T-helper 2 cell treated with Interferon-gamma antibody and Interleukin-4, amounts not matched to agents 100 ng/mL and 5 ng/mL, for 36 hours (primary cell): Measurements from ENCODE around the gene CACNG7. TPM values are rescaled to one million over a fixed set of nuclear protein-coding genes. Genes with fewer than 3 reads are reported as not detected.

Source experiments
- intact Hi-C: fragments of 100-400 bp; cut with micrococcal nuclease; formaldehyde crosslinking; loops from one replicate; pipeline ENCODE4 v1.15.1; 2023
- total RNA-seq: library from RNA; stranded (reverse); gene quantifications from 2 replicates; pipeline ENCODE4 v1.2.3, GENCODE V29; 2022

CACNG7 gene
- total RNA-seq, 1 donor from 2014 or later = not detected

DNA sequence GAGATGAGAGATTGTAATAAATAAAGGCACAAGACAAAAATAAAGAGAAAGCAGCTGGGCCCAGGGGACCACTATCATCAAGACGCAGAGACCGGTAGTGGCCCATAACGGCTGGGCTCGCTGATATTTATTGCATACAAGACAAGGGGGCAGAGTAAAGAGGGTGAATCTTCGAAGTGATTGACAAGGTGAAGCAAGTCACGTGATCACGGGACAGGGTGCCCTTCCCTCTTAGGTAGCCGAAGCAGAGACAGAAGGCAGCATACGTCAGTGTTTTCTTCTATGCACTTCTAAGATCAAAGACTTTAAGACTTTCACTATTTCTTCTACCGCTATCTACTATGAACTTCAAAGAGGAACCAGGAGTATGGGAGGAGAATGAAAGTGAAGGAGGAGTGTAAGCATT, 31.7 kb upstream of the CACNG7 start:
- intact Hi-C loops = no loop called here

DNA sequence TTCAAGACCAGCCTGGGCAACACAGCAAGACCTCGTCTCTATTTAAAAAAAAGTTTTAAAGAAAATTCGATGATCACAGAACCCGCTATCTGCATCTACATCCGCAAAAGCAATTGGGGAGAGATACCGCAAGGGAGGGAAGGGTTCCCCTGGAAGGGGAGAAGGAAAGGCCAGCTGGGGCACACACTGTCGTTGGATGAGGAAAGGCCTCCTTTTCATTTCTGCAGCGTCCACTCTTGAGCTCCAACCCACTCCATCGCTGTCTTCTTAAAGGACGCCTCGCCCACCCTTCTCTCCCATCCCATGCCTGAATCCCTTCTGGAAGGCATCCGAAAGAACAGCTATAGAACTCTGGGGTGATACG, 30.3 kb upstream of the CACNG7 start:
- intact Hi-C loops = loop anchor here (1.0 kb wide), 1 partner anchor 9 kb away; no protein-coding TSS in a partner anchor

DNA sequence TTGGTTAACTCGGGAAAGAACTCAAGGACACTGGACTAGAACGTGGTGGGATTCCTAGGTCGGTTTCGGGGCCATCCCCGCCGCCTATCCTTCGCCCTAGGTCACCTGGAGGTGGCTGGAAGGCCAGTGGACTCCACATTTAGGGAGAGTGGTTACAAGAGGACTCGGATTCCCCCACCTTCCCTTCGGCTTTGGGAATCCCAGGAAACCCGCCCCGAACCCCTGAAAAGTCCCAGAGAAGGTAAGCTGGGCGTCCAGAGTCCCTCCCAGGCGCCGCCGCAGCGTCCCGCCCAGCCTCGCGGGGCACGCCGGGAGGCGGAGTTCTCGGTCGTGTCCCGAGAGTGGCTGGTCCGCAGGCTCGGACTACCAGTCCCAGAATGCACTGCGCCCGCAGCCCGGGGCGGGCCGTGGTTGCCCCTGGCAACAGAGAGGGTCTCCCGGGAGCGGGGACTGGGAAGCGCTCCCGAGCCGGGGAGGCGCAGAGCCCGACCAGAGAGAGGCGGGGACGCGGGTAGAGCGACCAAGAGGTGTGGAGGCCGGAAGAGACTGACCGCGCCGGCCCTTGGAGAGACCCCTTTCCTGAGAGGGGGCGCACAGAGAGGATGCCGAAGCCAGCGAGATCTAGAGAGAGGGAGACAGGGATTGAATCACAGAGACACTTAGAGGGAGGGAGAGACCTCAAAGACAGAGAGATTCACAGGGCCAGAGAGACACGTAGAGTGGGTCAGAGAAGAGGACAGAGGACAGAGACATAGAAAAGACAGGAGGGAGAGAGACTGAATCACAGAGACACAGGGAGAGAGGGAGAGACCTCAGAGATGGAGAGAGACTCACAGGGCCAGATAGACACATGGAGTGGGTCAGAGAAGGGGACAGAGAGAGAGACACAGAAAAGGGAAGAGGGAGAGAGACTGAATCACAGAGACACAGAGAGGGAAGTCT, 29.7 kb upstream of the CACNG7 start:
- intact Hi-C loops = loop anchor here (1.0 to 2.0 kb wide), 2 partner anchors 10 to 27 kb away; no protein-coding TSS in a partner anchor

DNA sequence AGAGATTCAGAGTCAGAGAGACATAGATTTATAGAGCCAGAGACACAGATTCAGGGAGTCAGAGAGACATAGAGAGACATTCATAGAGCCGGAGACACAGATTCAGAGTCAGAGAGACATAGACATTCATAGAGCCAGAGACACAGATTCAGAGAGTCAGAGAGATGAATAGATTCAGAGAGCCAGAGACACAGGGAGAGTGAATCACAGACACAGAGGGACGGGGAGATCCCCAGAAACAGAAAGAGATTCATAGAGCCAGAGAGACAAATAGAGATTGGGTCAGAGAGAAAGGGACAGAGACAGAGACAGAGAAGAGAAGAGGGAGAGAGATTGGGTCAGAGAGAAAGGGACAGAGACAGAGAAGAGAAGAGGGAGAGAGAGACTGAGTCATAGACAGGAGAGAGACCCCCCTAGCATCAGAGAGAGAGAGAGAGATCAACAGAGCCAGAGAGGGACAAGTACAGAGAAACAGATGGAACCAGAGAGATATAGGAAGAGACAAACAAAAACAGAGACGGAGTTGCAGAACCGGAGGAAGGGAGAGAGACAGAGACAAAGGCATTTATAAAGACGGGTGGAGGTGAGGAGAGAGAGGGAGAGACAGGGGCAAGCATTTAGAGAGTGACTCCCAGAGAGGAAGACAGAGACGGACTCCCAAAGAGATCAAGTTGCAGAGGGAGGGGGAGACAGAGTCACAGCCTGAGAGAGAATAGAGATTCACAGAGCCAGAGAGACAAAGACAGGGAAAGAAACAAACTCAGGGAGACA, 28.2 kb upstream of the CACNG7 start:
- intact Hi-C loops = loop anchor here (2.0 kb wide), 1 partner anchor 28 kb away; no protein-coding TSS in a partner anchor

DNA sequence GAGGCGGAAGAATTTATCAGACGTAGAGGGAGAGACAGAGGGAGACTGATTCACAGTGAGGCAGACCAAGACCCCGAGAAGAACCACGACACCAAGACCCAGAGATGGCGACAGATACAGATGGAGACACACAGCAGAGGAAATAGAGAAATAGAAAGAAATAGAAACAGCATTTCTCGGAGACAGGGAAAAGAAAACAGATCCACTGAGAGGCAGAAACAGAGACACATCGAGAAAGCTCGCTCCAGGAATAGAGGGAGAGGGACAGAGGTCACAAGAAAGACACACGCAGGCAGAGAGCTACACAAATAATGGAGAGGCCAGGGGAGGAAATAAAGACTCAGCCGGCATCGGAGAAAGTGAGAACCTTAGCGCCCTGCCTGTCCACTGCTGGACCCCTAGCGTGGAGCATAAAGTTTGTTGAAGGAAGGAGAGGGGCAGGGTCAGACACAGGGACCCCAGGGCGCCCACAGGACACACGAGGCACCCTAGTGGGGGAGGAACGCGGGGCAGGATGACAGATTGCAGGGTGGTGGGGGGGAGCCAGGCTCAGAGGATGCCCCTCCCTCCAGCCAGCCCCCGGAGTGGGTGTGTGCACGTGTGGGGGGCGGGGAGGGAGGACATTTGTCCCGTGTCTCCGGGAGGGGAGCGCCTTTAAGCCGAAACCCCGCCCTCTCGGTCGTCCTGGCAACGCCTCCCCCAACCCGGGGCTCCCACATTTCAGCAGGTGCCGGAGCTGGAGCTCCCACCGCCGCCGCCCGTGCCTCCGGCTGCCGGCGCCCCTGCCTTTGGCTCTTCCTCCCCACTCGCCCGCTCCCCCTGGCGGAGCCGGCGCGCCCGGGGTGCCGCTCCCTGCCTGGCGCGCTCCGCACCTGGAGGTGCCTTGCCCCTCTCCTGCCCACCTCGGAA, 27.3 kb upstream of the CACNG7 start, which contains the start of gene PRKCG:
Gene PRKCG, plus strand, starts transcription at position 716 of the 909 bp plus-strand sequence. CDS start 298 bp downstream, outside the sequence.
- intact Hi-C loops = loop anchor here (1.0 to 2.0 kb wide), 2 partner anchors 29 to 39 kb away; no protein-coding TSS in a partner anchor

DNA sequence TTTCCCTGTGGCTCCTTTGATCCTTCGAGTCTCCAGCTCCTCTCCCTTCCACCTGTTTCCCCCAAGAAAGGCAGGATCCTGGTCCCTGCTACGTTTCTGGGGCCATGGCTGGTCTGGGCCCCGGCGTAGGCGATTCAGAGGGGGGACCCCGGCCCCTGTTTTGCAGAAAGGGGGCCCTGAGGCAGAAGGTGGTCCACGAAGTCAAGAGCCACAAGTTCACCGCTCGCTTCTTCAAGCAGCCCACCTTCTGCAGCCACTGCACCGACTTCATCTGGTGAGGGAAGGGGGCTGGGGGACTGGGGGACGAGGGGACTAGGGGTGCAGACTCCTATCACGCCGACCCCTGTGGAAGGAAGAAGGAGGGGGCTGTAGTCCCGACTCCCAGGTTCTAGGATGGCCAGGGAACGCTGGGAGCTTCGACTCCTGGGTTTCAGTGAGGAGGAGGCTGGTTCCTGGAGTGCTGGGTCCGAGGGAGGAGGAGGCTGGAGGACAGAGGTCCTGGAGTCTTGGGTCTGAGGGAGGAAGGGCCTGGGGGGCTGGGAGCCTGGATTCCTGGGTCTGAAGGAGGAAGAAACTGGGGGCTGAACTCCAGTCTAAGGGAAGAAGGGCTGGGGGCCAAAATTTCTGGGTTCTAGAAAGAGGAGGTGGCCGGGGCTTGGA, 26.6 kb upstream of the CACNG7 start:
- intact Hi-C loops = loop anchor here (1.0 kb wide), 1 partner anchor 40 kb away; no protein-coding TSS in a partner anchor

DNA sequence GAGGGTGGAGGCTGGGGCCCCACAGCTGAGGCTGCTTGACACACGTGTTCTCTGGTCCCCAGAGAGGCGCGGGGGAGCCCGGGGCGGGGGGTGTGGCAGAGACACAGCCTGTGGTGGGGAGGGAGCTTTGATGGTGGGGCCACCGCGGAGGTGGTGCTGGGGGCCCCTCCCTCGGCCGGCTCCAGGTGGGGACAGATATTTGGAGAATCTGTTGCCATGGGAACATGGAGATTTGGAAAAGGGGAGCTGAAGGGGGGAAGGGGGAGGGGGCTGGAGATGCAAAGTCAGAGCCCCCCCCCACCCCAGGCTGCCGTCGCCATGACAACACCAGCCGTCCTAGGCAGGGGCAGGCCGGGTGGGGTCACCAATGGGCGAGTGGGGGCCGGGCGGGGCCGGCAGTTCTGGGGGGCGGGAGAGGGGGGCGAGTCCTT, 25.8 kb upstream of the CACNG7 start:
- intact Hi-C loops = no loop called here

DNA sequence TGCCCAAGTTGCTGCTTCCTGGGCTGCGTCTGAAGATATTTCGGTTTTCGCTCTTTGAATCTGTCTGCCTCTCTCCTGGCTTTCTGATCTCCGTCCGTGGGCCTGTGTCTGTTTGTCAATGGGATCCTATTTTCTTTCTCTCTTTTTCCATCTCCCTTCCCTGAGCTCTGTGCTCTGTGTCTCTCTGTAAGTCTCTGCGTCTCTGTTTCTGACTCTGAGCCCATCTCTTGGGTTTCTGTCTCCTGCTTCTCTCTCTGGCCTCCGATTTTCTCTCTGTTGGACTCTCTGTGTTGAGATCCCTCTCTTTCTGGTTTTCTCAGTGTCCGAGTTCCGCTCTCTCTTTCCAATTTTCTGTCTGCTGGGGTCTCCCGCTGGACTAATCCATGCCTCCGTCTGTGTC, 25.3 kb upstream of the CACNG7 start:
- intact Hi-C loops = no loop called here

DNA sequence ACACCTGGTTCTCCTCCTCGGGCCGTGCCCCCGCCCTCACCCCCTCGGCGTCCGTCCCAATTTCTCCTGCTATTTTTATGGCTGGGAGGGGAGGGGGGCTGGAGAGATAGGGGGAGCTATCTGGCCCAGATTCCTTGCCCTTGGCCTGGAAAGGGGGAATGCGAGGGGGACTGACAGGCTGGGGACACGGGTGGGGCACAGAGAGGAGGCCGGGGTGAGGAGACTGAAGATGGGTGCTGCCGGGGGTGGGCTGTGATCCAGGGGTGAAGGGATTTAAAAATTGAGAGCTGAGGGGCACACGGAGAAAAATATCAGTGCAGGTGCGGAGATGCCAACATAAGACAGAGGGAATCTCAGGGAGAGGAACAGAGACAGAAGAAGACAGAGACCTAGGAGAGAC, 24.8 kb upstream of the CACNG7 start:
- intact Hi-C loops = no loop called here

DNA sequence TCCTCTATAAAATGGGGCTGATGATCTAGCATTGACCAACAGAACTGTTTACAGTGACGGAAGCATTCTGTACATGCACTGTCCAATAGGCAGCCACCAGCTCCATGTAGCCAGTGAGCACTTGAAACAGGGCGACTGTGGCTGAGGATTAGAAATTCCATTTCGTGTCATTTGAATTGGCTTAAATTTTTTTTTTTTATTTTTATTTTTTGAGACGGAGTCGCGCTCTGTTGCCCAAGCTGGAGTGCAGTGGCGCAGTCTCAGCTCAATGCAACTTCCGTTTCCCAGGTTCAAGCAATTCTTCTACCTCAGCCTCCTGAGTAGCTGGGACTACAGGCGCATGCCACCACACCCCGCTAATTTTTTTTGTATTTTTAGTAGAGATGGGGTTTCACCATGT, 24.0 kb upstream of the CACNG7 start:
- intact Hi-C loops = no loop called here

DNA sequence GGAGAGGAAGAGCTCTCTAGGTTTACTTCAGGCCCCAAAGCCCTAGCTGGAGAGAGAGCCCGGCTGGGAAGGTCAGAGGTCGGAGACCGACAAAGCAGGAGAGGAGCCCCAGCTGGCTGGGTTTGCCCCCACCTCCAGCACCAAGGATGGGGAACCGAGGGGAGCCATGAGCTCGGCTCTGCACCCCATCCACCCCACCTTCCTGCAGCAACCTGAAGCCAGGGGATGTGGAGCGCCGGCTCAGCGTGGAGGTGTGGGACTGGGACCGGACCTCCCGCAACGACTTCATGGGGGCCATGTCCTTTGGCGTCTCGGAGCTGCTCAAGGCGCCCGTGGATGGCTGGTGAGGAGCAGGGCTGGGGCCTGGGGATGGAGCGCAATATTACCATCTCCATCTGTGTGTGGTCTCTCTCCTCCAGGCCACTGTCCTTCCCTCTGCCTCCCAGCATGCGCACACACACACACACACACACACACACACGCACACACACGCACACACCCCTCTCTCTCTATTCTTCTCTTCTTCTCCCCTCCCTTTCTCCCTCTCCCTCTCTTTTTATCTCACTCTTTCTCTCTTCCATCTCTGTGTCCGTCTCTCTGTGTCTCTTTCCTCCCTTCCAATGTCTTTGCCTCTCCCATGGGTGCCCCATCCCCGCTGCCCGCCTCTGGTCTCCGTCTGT, 16.6 kb upstream of the CACNG7 start:
- intact Hi-C loops = no loop called here

DNA sequence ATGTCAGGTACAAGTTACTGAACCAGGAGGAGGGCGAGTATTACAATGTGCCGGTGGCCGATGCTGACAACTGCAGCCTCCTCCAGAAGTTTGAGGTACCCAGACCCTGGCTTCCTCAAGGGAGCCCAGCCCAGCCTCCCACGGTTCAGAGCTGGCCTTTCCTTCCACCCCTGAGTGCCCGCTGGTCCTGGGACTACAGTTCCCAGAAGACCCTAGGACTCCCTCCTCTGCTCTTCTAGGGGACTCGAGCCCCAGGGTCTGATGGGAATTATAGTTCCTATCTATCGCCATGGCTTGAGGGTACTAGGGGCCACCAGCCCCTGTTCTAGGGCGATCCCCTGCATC, 16.1 kb upstream of the CACNG7 start:
- intact Hi-C loops = no loop called here

DNA sequence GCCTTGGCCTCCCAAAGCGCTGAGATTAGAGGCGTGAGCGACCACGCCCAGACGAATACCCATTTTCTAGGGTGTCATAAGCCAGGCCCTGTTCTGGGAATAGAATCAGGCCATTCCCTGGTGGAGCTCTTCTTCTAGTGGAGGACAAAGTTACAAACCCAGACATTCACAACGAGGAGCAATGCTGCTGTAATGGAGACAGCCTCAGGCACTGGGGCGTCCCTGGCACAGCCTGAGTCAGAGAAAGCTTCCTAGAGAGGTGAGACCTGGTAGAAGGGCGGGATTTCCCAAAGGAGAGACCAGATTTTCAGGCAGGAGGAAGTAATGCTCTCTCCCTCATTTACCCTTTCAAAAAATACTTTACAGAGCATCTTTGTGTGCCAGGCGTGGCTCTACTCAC, 14.4 kb upstream of the CACNG7 start:
- intact Hi-C loops = no loop called here

DNA sequence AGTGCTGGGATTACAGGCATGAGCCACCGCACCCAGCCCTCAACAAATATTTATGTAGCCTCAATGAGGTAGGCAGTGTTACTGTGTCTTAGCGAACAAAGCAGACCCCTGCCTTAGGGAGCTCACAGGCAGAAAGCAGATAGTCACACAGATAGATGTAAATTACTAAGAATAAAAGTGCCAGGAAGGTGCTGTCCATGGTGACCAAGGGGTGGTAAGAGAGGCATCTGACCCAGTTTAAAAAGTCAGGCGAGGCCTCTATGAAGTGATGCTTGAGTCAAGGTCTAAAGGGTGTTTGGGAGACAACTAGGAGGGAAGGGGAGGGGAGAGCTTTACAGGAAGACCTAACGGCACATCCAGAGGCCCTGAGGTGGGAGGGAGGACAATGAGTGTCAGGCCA, 12.4 kb upstream of the CACNG7 start:
- intact Hi-C loops = no loop called here

DNA sequence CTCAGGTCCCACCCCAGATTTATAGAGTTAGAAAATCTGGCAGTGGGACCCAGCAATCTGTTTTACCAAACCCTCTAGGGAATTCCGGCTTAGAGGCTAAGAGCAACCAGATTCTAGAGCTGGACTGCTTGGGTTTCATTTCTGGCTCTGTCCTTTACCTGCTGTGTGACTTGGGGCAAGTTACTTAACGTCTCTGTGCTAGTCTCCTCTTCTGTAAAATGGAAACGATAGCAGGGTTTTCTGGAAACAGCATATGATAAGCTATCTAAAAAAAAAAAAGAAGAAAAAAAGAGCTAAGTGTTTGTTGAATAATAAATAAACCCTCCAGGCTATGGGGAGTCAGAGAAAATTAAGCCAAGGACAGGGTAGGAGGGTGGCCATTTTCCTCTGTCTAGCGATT, 11.6 kb upstream of the CACNG7 start:
- intact Hi-C loops = no loop called here

DNA sequence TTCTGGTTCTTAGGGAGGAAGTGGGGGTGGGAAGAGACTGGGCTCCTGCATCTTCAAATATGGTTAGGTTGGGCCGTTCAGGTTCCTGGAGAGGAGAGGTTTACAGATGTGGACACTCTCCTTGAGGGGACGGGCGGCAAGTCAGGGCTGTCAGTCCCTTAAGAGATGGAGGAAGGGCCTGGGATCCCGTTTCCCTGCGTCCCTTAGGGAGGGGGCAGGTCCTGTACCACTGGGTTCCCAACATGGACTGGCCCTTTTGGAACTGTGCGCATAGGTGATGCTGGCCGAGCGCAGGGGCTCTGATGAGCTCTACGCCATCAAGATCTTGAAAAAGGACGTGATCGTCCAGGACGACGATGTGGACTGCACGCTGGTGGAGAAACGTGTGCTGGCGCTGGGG, 10.9 kb upstream of the CACNG7 start:
- intact Hi-C loops = no loop called here

DNA sequence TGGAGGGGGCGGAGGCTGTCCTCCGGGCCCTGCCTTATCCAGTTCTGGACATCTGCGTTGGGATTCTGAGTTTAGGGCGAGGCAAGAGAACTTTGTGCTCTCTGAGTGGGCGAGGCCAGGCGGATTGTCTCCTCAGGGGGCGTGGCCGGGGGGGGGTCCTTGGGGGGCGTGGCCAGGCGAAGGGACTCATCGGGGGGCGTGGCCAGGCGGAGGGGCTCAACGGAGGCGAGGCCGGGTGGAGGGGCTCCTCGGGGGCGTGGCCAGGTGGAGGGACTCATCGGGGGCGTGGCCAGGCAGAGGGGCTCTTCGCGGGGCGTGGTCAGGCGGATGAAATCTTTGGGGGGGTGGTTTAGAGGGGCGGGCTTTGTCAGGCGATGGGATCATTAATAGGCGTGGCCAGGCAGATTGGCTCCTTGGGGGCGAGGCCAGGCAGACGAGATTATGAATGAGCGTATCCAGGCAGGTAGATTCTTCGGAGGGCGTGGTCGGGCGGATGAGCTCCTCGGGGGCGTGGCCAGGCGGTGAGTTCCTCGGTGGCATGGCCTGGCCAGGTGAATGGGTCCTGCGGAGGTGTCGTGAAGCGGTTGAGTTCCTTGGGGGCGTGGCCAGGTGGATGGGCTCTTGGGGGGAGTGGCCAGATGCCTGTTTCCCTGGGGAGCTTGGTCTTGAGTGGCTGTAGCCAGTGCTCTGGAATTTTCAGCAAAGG, 10.3 kb upstream of the CACNG7 start:
- intact Hi-C loops = no loop called here

DNA sequence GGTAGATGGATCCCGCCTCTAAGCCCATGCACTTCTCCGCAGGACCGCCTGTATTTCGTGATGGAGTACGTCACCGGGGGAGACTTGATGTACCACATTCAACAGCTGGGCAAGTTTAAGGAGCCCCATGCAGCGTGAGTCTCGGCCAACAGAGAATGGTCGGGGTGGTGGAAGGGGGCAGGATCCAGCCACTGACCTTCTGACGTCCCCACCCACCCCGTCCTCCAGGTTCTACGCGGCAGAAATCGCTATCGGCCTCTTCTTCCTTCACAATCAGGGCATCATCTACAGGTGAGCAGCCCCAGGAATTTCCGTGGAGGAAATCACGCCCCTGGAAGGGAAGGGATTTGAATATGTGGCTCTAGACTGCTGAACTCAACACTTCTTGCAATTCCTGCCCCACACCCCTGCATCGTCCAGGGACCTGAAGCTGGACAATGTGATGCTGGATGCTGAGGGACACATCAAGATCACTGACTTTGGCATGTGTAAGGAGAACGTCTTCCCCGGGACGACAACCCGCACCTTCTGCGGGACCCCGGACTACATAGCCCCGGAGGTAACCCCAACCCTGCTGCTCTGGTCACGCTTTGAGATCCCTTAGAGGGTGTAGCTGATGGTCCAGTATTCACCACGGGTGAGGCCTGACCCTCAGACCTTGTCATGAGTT, 8.8 kb upstream of the CACNG7 start:
- intact Hi-C loops = no loop called here
